Activated CD4-positive, alpha-beta T cell treated with anti-CD3 and anti-CD28 coated beads for 36 hours (primary cell): ENCODE data around the gene CAMK2D. TPM values are rescaled to one million over a fixed set of nuclear protein-coding genes. Genes with fewer than 3 reads are reported as not detected.
A peak's percentile ranks its signal among the peaks of the same experiment; 100 is the strongest.

Experiments
- ATAC-seq: fragments of 200-7000 bp; cut with Tn5 transposase; one replicate; pipeline ENCODE4 v1.10.0; 2021; ENCODE audit warnings: mild to moderate bottlenecking, moderate library complexity
- CTCF ChIA-PET: fragments of 350-600 bp; sonication (Branson Sonifier 250); formaldehyde crosslinking; loops from one replicate; lab custom pipeline; 2021; ENCODE audit warnings: antibody characterized with exemption; lab: Charles Lee
- POLR2A ChIA-PET: fragments of 350-600 bp; sonication (Branson Sonifier 250); formaldehyde crosslinking; loops from one replicate; lab custom pipeline; 2021; ENCODE audit warnings: antibody characterized with exemption, inconsistent platforms; lab: Charles Lee
- DNase-seq: peaks from one replicate; pipeline ENCODE4 v3.0.0-alpha.2; 2020
- H3K27ac Mint-ChIP-seq: one replicate; pipeline ENCODE4 v1.8.0; 2021; ENCODE audit warnings: mixed read lengths
- H3K27me3 Mint-ChIP-seq: one replicate; pipeline ENCODE4 v1.8.0; 2021; ENCODE audit warnings: mixed read lengths
- H3K36me3 Mint-ChIP-seq: one replicate; pipeline ENCODE4 v1.8.0; 2021; ENCODE audit warnings: low read depth, mixed read lengths
- H3K4me1 Mint-ChIP-seq: one replicate; pipeline ENCODE4 v1.8.0; 2021; ENCODE audit warnings: mixed read lengths
- H3K4me3 Mint-ChIP-seq: one replicate; pipeline ENCODE4 v1.8.0; 2021; ENCODE audit warnings: mild to moderate bottlenecking, moderate library complexity, mixed read lengths
- H3K9me3 Mint-ChIP-seq: one replicate; pipeline ENCODE4 v1.8.0; 2021; ENCODE audit warnings: low read depth, mixed read lengths
- intact Hi-C, 2 experiments: fragments of 100-400 bp; cut with DNase I in 1 of 2; cut with micrococcal nuclease in 1 of 2; formaldehyde crosslinking; loops; one replicate each; pipeline versions ENCODE4 v1.14.2 to v1.15.1; 2022 to 2024; cut with DNase I, micrococcal nuclease
- total RNA-seq, 2 experiments: library from RNA; stranded (reverse); gene quantifications; one replicate each; pipeline ENCODE4 v1.2.3, GENCODE V29; 2021

The CAMK2D gene
- total RNA-seq, 2 experiments from 2014 or later = 70.3 to 71.3 TPM

GRCh38 chr4:113534711-113535110, 226.8 kb downstream of the CAMK2D start:
- peaks cover 45% of the 10 kb centered on the region for H3K36me3 Mint-ChIP-seq
- no peak for DNase-seq
- no peaks in the 10 kb centered on the region for H3K27me3 Mint-ChIP-seq
- H3K4me3 Mint-ChIP-seq = no peak overlapping the region
- intact Hi-C loops = loop anchor here in 1 of 2 experiments (1.0 kb wide), 1 partner anchor 7 kb away; no protein-coding TSS in a partner anchor
- POLR2A ChIA-PET = no interaction called here
- H3K27ac Mint-ChIP-seq = no peak overlapping the region
- H3K4me1 Mint-ChIP-seq = peaks cover 19% of the 10 kb centered on the region
- no peaks in the 10 kb centered on the region for H3K9me3 Mint-ChIP-seq
- CTCF ChIA-PET = interaction anchor here (1.6 kb wide), 1 partner anchor 13 kb away, joined by 5 read pairs; no protein-coding TSS in a partner anchor
- ATAC-seq = no peak

DNA sequence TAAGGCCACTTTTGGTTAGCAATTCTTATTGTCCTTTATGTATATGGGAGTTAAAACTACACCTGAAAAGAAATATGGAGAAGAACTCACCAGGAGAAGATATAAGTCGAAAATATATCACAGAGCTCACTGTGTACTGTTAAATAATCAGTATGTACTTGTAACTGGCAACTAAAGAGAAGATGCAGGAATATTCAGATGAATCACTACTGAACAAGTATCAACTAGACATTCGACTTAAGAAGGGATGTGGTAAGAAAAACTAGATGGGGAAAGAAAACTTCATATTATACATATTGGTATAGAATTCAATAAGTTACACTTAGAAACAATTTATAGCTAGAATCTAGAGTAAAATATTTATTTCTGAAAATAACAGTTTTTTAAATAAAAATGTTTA, 230.0 kb downstream of the CAMK2D start:
- Mint-ChIP-seq H3K4me1 (peaks cover 8% of the 10 kb centered on the region), H3K27me3 (no peaks in the 10 kb centered on the region), H3K9me3 (no peaks in the 10 kb centered on the region), H3K36me3 (peaks cover 49% of the 10 kb centered on the region), H3K4me3 (no peak overlapping the region), H3K27ac (no peak overlapping the region)
- ChIA-PET POLR2A (no interaction called here), CTCF (interaction anchor here (1.6 kb wide), 1 partner anchor 47 kb away, joined by 3 read pairs; no protein-coding TSS in a partner anchor)
- intact Hi-C loops = no loop called here
- ATAC-seq (no peak), DNase-seq (no peak)

GRCh38 chr4:113528395-113528794, 233.1 kb downstream of the CAMK2D start:
- no peak for ATAC-seq
- ChIA-PET CTCF (no interaction called here), POLR2A (no interaction called here)
- Mint-ChIP-seq H3K4me3 (no peak overlapping the region), H3K4me1 (peaks cover 16% of the 10 kb centered on the region), H3K27ac (no peak overlapping the region), H3K27me3 (no peaks in the 10 kb centered on the region), H3K9me3 (no peaks in the 10 kb centered on the region), H3K36me3 (peaks cover 54% of the 10 kb centered on the region)
- intact Hi-C loops = no loop called here
- DNase-seq = no peak

DNA sequence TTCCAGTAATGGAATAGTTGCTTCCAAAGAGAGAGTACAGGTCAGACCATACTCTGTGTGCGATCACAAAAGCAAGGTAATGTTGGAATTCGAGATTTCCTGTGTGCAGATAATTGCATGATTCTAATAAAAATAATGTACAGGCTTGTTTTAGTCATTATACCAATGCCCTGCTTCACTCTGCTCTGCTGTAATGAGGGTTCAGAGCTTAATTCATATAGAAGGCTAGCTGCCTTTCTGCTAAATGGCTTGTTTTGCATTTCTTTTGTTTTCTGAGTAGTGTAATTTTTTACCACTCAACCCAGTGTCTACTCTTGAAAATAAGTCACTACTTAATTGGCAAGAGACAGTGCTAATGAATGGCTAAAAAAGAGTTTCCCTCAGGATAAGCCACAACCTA, 236.0 kb downstream of the CAMK2D start:
- Mint-ChIP-seq H3K4me1 (peaks cover 13% of the 10 kb centered on the region), H3K4me3 (no peak overlapping the region), H3K27ac (no peak overlapping the region), H3K27me3 (no peaks in the 10 kb centered on the region), H3K36me3 (peaks cover 59% of the 10 kb centered on the region), H3K9me3 (no peaks in the 10 kb centered on the region)
- ATAC-seq (no peak), DNase-seq (no peak)
- POLR2A ChIA-PET = no interaction called here
- CTCF ChIA-PET = interaction anchor here (1.2 kb wide), 1 partner anchor 8 kb away, joined by 4 read pairs; no protein-coding TSS in a partner anchor
- intact Hi-C loops = no loop called here

- no peaks in the 10 kb centered on the region for H3K27me3 Mint-ChIP-seq
- H3K4me3 Mint-ChIP-seq = no peak overlapping the region
- DNase-seq (no peak), ATAC-seq (peak; percentile 43)
- peaks cover 56% of the 10 kb centered on the region for H3K36me3 Mint-ChIP-seq
- H3K27ac Mint-ChIP-seq = peak overlapping the region; percentile 34
- ChIA-PET CTCF (interaction anchor here (1.2 kb wide), 1 partner anchor 9 kb away, joined by 4 read pairs; no protein-coding TSS in a partner anchor), POLR2A (no interaction called here)
- H3K9me3 Mint-ChIP-seq = no peaks in the 10 kb centered on the region
- intact Hi-C loops = no loop called here
- H3K4me1 Mint-ChIP-seq = peaks cover 13% of the 10 kb centered on the region
Observed at GRCh38 chr4:113524505-113525186, 236.9 kb downstream of the CAMK2D start.

- Mint-ChIP-seq H3K27me3 (no peaks in the 10 kb centered on the region), H3K27ac (peak overlapping the region; percentile 63)
Observed at GRCh38 chr4:113524096-113524495, 237.4 kb downstream of the CAMK2D start.

GRCh38 chr4:113522433-113522832, 239.1 kb downstream of the CAMK2D start:
- no peak overlapping the region for H3K27ac Mint-ChIP-seq
- CTCF ChIA-PET = no interaction called here
- H3K4me1 Mint-ChIP-seq = peaks cover 13% of the 10 kb centered on the region
- DNase-seq = no peak
- H3K4me3 Mint-ChIP-seq = no peak overlapping the region
- no peak for ATAC-seq
- no peaks in the 10 kb centered on the region for H3K9me3 Mint-ChIP-seq
- peaks cover 59% of the 10 kb centered on the region for H3K36me3 Mint-ChIP-seq
- POLR2A ChIA-PET = no interaction called here
- no peaks in the 10 kb centered on the region for H3K27me3 Mint-ChIP-seq
- intact Hi-C loops = no loop called here

More at GRCh38 chr4:113524096-113524495, 237.4 kb downstream of the CAMK2D start:
- ChIA-PET POLR2A (no interaction called here), CTCF (no interaction called here)
- no peak overlapping the region for H3K4me3 Mint-ChIP-seq
- intact Hi-C loops = no loop called here
- H3K4me1 Mint-ChIP-seq = peaks cover 13% of the 10 kb centered on the region
- peaks cover 55% of the 10 kb centered on the region for H3K36me3 Mint-ChIP-seq
- no peaks in the 10 kb centered on the region for H3K9me3 Mint-ChIP-seq
- ATAC-seq (peak; percentile 76), DNase-seq (no peak)

DNA sequence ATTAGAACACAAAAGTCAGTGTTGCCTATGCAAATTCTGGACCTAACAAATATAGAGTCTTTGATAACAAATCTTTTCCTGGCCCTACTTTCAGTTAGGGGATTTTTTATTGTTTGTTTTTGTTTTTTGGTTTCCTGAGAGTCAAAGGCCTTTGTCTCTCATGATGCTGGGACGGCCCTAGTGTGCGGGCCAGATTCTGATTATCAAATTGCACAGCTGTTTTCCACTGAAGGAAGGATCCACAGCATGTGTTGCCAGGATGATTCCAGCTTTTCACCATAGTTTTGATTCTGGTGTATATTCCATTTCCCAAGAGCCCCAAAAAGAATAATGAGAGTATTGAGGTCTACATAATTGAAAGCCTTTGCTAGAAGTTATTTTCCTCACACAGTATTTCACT, 248.2 kb downstream of the CAMK2D start:
- ChIA-PET CTCF (no interaction called here), POLR2A (no interaction called here)
- no peaks in the 10 kb centered on the region for H3K27me3 Mint-ChIP-seq
- peaks cover 48% of the 10 kb centered on the region for H3K36me3 Mint-ChIP-seq
- ATAC-seq (no peak), DNase-seq (no peak)
- intact Hi-C loops = loop anchor here in 1 of 2 experiments (10.0 kb wide), 1 partner anchor 229 kb away; no protein-coding TSS in a partner anchor
- H3K4me1 Mint-ChIP-seq = no peaks in the 10 kb centered on the region
- H3K9me3 Mint-ChIP-seq = no peaks in the 10 kb centered on the region
- H3K27ac Mint-ChIP-seq = no peak overlapping the region
- no peak overlapping the region for H3K4me3 Mint-ChIP-seq

DNA sequence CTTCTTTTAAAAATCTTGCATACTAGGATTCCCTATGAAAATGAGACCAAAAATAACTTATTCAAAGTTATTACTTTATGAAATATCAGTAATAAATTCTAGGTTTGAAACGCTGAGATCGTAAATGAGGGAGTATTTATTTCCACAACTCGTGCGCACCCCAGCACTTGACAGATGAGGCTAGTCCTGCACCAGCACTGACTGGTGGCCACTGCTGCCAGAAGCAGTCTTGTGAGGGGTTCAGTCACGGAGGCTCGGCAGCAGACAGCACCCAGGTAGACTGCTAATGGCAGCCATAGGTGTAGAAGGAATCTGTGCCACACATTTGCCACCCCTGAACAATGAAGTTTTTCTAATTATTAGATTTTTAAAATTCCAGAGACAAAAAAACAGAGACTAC, 248.7 kb downstream of the CAMK2D start:
- POLR2A ChIA-PET = no interaction called here
- intact Hi-C loops = loop anchor here in 1 of 2 experiments (10.0 kb wide), 1 partner anchor 228 kb away; no protein-coding TSS in a partner anchor
- no peaks in the 10 kb centered on the region for H3K4me1 Mint-ChIP-seq
- H3K27ac Mint-ChIP-seq = no peak overlapping the region
- DNase-seq = no peak
- CTCF ChIA-PET = no interaction called here
- ATAC-seq = no peak
- no peaks in the 10 kb centered on the region for H3K9me3 Mint-ChIP-seq
- H3K36me3 Mint-ChIP-seq = peaks cover 52% of the 10 kb centered on the region
- H3K27me3 Mint-ChIP-seq = no peaks in the 10 kb centered on the region
- no peak overlapping the region for H3K4me3 Mint-ChIP-seq

DNA sequence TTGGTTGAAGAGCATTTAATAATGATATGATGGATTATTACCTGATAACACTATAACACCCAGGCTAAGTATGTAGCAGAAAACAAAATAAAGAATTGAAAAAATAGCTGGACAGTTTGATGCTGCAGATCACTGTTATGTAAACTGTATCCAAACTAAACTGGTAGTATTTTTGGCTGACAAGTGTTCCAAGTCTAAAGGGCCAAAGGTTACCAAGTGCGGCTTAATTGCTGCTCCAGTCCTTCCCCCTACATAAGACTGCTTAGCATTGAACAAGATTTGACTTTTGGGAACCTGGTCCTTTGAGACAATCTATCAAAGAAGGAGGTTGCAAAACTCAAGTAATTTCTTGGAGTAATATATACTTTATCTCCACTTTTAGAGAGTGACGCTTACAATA, 249.6 kb downstream of the CAMK2D start:
- ChIA-PET CTCF (no interaction called here), POLR2A (no interaction called here)
- Mint-ChIP-seq H3K27ac (no peak overlapping the region), H3K27me3 (no peaks in the 10 kb centered on the region), H3K4me1 (no peaks in the 10 kb centered on the region), H3K9me3 (no peaks in the 10 kb centered on the region), H3K4me3 (no peak overlapping the region), H3K36me3 (peaks cover 50% of the 10 kb centered on the region)
- intact Hi-C loops = loop anchor here in 1 of 2 experiments (10.0 kb wide), 1 partner anchor 227 kb away; no protein-coding TSS in a partner anchor
- ATAC-seq (no peak), DNase-seq (no peak)

GRCh38 chr4:113509851-113510250, 251.7 kb downstream of the CAMK2D start:
- Mint-ChIP-seq H3K36me3 (peaks cover 55% of the 10 kb centered on the region), H3K4me1 (no peaks in the 10 kb centered on the region)
- CTCF ChIA-PET = interaction anchor here (1.5 kb wide), 1 partner anchor 10 kb away, joined by 5 read pairs; no protein-coding TSS in a partner anchor

DNA sequence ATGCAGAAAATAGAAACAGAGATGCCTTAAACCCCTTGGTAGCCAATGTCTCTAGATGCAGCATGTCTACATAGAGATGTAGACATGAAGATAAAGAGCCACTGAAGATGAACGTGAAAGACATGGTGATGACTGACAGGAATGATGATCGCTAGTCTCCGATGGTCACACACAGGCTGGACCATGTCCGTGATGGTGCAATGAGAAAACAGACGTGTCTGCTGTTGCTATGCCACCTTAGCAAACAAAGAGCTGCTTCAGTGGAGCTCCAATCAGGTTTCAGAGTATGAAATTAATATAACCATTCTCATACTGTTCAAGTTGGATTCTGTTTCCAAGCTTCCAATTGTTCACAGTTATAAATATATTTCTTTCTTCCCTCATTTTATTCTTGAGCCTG, 256.5 kb downstream of the CAMK2D start:
- Mint-ChIP-seq H3K36me3 (peaks cover 37% of the 10 kb centered on the region), H3K4me3 (no peak overlapping the region), H3K4me1 (no peaks in the 10 kb centered on the region), H3K27me3 (no peaks in the 10 kb centered on the region), H3K27ac (no peak overlapping the region), H3K9me3 (no peaks in the 10 kb centered on the region)
- ChIA-PET POLR2A (no interaction called here), CTCF (no interaction called here)
- intact Hi-C loops = no loop called here
- no peak for DNase-seq
- no peak for ATAC-seq

More at GRCh38 chr4:113509851-113510250, 251.7 kb downstream of the CAMK2D start:
- DNase-seq (no peak), ATAC-seq (no peak)
- intact Hi-C loops = loop anchor here in 1 of 2 experiments (10.0 kb wide), 1 partner anchor 225 kb away; no protein-coding TSS in a partner anchor
- H3K27ac Mint-ChIP-seq = no peak overlapping the region
- H3K4me3 Mint-ChIP-seq = no peak overlapping the region
- POLR2A ChIA-PET = no interaction called here
- H3K9me3 Mint-ChIP-seq = no peaks in the 10 kb centered on the region
- H3K27me3 Mint-ChIP-seq = no peaks in the 10 kb centered on the region
